ENCODE results near the gene DEPP1. TPM values are rescaled to one million over a fixed set of nuclear protein-coding genes. Genes with fewer than 3 reads are reported as not detected.

DEPP1 gene
- total and polyA plus RNA-seq, 2 of the 13 experiments (the other 11 are each of a cell fraction or from before 2014, with no cell fraction given) = 14.8 to 270 TPM

DNA sequence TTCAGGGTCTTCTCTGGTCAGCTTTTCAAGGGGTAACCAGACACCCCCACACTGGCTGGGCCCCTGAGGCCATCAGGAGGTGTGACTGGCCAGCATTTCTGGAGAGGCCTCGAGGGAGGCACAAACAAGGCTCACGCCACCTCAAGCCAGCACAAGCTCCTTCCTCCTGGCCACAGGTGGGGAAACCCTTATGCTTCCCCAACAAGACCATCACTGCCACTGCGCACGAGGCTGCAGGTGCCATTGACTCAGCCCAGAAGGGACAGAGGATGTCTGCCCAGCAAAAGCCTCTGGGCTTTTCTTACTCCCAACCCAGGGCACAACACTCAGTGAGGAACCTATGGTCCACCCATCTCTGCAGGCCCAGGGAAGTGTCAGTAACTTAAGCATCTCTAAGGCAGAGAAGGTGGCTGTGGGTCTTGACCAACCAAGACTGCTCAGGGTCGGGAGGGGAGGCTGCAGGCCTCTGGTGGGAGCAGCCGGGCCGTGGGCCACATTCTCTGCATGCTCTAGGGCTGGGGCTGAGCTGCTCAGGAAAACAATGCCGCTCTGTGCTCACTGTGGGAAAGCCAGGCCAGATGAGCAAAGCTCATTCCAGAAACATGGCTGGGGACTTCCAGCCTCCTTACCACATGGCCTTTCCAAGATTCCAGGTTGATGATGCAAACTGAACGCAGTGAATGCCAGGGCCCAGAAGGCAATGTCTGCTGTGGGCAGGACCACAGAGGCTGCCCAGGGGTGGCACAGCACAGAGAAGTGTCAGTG lies 43.2 kb downstream of the DEPP1 start (continued):
- TF ChIP-seq, protein P1, sequence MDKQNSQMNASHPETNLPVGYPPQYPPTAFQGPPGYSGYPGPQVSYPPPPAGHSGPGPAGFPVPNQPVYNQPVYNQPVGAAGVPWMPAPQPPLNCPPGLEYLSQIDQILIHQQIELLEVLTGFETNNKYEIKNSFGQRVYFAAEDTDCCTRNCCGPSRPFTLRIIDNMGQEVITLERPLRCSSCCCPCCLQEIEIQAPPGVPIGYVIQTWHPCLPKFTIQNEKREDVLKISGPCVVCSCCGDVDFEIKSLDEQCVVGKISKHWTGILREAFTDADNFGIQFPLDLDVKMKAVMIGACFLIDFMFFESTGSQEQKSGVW (CRISPR knock-in tag; IDR thresholded peaks at IDR 0.05; ENCODE audit: borderline replicate concordance) = no peak
- TF ChIP-seq ZBTB3 (CRISPR knock-in tag; IDR thresholded peaks at IDR 0.05; ENCODE audit: borderline replicate concordance, low read depth) = peak; percentile 24; the same call in 1 of the 2 replicates
- TF ChIP-seq ZBTB7A (CRISPR knock-in tag; IDR thresholded peaks at IDR 0.05) = peak; percentile 89
- no peak for TF ChIP-seq HOXA7 (CRISPR knock-in tag; IDR thresholded peaks at IDR 0.05)
- TF ChIP-seq ZNF737 (CRISPR knock-in tag; IDR thresholded peaks at IDR 0.05; ENCODE audit: borderline replicate concordance) = no peak
- TF ChIP-seq CHCHD3 (CRISPR knock-in tag; IDR thresholded peaks at IDR 0.05) = no peak
- TF ChIP-seq, protein P2, sequence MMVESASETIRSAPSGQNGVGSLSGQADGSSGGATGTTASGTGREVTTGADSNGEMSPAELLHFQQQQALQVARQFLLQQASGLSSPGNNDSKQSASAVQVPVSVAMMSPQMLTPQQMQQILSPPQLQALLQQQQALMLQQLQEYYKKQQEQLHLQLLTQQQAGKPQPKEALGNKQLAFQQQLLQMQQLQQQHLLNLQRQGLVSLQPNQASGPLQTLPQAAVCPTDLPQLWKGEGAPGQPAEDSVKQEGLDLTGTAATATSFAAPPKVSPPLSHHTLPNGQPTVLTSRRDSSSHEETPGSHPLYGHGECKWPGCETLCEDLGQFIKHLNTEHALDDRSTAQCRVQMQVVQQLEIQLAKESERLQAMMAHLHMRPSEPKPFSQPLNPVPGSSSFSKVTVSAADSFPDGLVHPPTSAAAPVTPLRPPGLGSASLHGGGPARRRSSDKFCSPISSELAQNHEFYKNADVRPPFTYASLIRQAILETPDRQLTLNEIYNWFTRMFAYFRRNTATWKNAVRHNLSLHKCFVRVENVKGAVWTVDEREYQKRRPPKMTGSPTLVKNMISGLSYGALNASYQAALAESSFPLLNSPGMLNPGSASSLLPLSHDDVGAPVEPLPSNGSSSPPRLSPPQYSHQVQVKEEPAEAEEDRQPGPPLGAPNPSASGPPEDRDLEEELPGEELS (CRISPR knock-in tag; IDR thresholded peaks at IDR 0.05) = peak; percentile 79
- TF ChIP-seq RCOR2 (CRISPR knock-in tag; IDR thresholded peaks at IDR 0.05) = peak; percentile 58; the same call in 1 of the 2 replicates
- TF ChIP-seq CENPT (CRISPR knock-in tag; IDR thresholded peaks at IDR 0.05; ENCODE audit: low read depth) = 0 out of 2 replicates have a peak, but pooled peaks have one; percentile 51
- TF ChIP-seq SMYD3 (CRISPR knock-in tag; IDR thresholded peaks at IDR 0.05) = peak; percentile 93
- no peak for TF ChIP-seq GABPA (IDR thresholded peaks at IDR 0.05; ENCODE audit: low read depth, low read length)
- TF ChIP-seq GABPA (CRISPR knock-in tag; IDR thresholded peaks at IDR 0.05; ENCODE audit: low read depth) = no peak
- TF ChIP-seq MIER3 (CRISPR knock-in tag; IDR thresholded peaks at IDR 0.05; ENCODE audit: borderline replicate concordance) = peak; percentile 62; the same call in 1 of the 2 replicates
- TF ChIP-seq, protein P3, sequence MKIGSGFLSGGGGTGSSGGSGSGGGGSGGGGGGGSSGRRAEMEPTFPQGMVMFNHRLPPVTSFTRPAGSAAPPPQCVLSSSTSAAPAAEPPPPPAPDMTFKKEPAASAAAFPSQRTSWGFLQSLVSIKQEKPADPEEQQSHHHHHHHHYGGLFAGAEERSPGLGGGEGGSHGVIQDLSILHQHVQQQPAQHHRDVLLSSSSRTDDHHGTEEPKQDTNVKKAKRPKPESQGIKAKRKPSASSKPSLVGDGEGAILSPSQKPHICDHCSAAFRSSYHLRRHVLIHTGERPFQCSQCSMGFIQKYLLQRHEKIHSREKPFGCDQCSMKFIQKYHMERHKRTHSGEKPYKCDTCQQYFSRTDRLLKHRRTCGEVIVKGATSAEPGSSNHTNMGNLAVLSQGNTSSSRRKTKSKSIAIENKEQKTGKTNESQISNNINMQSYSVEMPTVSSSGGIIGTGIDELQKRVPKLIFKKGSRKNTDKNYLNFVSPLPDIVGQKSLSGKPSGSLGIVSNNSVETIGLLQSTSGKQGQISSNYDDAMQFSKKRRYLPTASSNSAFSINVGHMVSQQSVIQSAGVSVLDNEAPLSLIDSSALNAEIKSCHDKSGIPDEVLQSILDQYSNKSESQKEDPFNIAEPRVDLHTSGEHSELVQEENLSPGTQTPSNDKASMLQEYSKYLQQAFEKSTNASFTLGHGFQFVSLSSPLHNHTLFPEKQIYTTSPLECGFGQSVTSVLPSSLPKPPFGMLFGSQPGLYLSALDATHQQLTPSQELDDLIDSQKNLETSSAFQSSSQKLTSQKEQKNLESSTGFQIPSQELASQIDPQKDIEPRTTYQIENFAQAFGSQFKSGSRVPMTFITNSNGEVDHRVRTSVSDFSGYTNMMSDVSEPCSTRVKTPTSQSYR (CRISPR knock-in tag; IDR thresholded peaks at IDR 0.05; ENCODE audit: borderline replicate concordance) = peak; percentile 12; the same call in 1 of the 2 replicates
- TF ChIP-seq, protein P4, sequence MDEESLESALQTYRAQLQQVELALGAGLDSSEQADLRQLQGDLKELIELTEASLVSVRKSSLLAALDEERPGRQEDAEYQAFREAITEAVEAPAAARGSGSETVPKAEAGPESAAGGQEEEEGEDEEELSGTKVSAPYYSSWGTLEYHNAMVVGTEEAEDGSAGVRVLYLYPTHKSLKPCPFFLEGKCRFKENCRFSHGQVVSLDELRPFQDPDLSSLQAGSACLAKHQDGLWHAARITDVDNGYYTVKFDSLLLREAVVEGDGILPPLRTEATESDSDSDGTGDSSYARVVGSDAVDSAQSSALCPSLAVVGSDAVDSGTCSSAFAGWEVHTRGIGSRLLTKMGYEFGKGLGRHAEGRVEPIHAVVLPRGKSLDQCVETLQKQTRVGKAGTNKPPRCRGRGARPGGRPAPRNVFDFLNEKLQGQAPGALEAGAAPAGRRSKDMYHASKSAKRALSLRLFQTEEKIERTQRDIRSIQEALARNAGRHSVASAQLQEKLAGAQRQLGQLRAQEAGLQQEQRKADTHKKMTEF (CRISPR knock-in tag; IDR thresholded peaks at IDR 0.05) = peak; percentile 93
- no peak for TF ChIP-seq MZF1 (CRISPR knock-in tag; IDR thresholded peaks at IDR 0.05; ENCODE audit: borderline replicate concordance)
